H9 (cell line): ENCODE results near the gene PPARG. TPM values are rescaled to one million over a fixed set of nuclear protein-coding genes. Genes with fewer than 3 reads are reported as not detected.

Experiments used
- DNase-seq: peaks from one replicate; pipeline ENCODE4 v3.0.0-alpha.2; 2017
- H2AFZ ChIP-seq: one replicate; pipeline ENCODE4 v1.6.1; 2013; ENCODE audit warnings: mild to moderate bottlenecking, low read length, control low read depth, moderate library complexity
- H2AK5ac ChIP-seq: 2 replicates; pipeline ENCODE4 v1.6.1; 2013; ENCODE audit warnings: low read length, control low read depth, mixed read lengths; ENCODE audit not compliant: insufficient read length
- H2BK120ac ChIP-seq: one replicate; pipeline ENCODE4 v1.6.1; 2013; ENCODE audit warnings: low read depth, mild to moderate bottlenecking, low read length, control low read depth, inconsistent platforms; ENCODE audit not compliant: poor library complexity, severe bottlenecking
- H2BK12ac ChIP-seq: 2 replicates; pipeline ENCODE4 v1.6.1; 2013; ENCODE audit warnings: low read length, control low read depth, mixed read lengths, low read depth; ENCODE audit not compliant: insufficient read length
- H2BK15ac ChIP-seq: 2 replicates; pipeline ENCODE4 v1.6.1; 2013; ENCODE audit warnings: low read depth, low read length, control low read depth
- H2BK20ac ChIP-seq: one replicate; pipeline ENCODE4 v1.6.1; 2013; ENCODE audit warnings: low read depth, mild to moderate bottlenecking, low read length, control low read depth, inconsistent platforms; ENCODE audit not compliant: poor library complexity, severe bottlenecking
- H2BK5ac ChIP-seq: 2 replicates; pipeline ENCODE4 v1.6.1; 2013; ENCODE audit warnings: low read length, control low read depth, mixed read lengths; ENCODE audit not compliant: insufficient read length
- H3K14ac ChIP-seq: 2 replicates; pipeline ENCODE4 v1.6.1; 2013; ENCODE audit warnings: low read length, control low read depth; ENCODE audit not compliant: insufficient read depth
- H3K18ac ChIP-seq: 2 replicates; pipeline ENCODE4 v1.6.1; 2013; ENCODE audit warnings: low read depth, mild to moderate bottlenecking, mixed read lengths, low read length, control low read depth; ENCODE audit not compliant: insufficient read length
- H3K23ac ChIP-seq: 2 replicates; pipeline ENCODE4 v1.6.1; 2013; ENCODE audit warnings: low read length, control low read depth, mixed read lengths, low read depth; ENCODE audit not compliant: insufficient read length
- H3K23me2 ChIP-seq: 2 replicates; pipeline ENCODE4 v1.6.1; 2013; ENCODE audit warnings: low read depth, mild to moderate bottlenecking, mixed read lengths, low read length, control low read depth; ENCODE audit not compliant: insufficient read length, poor library complexity, severe bottlenecking
- H3K27ac ChIP-seq: 2 replicates; pipeline ENCODE4 v1.5.1; 2013; ENCODE audit warnings: low read length, control low read depth, mixed read lengths, low read depth; ENCODE audit not compliant: insufficient read length
- H3K27me3 ChIP-seq: 2 replicates; pipeline ENCODE4 v1.6.1; 2013; ENCODE audit warnings: low read length, control low read depth, inconsistent platforms; ENCODE audit not compliant: insufficient read depth
- H3K4ac ChIP-seq: 2 replicates; pipeline ENCODE4 v1.6.1; 2013; ENCODE audit warnings: low read depth, mild to moderate bottlenecking, control low read depth, inconsistent platforms, low read length, moderate library complexity
- H3K4me1 ChIP-seq: 2 replicates; pipeline ENCODE4 v1.6.1; 2013; ENCODE audit warnings: low read length, control low read depth, inconsistent platforms; ENCODE audit not compliant: insufficient read depth
- H3K4me2 ChIP-seq: 2 replicates; pipeline ENCODE4 v1.6.1; 2013; ENCODE audit warnings: low read length, control low read depth, mixed read lengths; ENCODE audit not compliant: insufficient read length, insufficient read depth
- H3K56ac ChIP-seq: 2 replicates; pipeline ENCODE4 v1.6.1; 2013; ENCODE audit warnings: low read depth, mild to moderate bottlenecking, mixed read lengths, low read length, control low read depth; ENCODE audit not compliant: insufficient read length
- H3K79me1 ChIP-seq: 2 replicates; pipeline ENCODE4 v1.6.1; 2013; ENCODE audit warnings: low read depth, mild to moderate bottlenecking, moderate library complexity, low read length, control low read depth, inconsistent platforms; ENCODE audit not compliant: insufficient read depth, poor library complexity, severe bottlenecking
- H3K79me2 ChIP-seq: 2 replicates; pipeline ENCODE4 v1.6.1; 2013; ENCODE audit warnings: low read length, control low read depth, inconsistent platforms; ENCODE audit not compliant: insufficient read depth
- H3K9ac ChIP-seq: 2 replicates; pipeline ENCODE4 v1.6.1; 2013; ENCODE audit warnings: low read length, control low read depth, mixed read lengths; ENCODE audit not compliant: insufficient read length; ENCODE audit errors: extremely low read depth
- H3K9me3 ChIP-seq: one replicate; pipeline ENCODE4 v1.6.1; 2013; ENCODE audit warnings: low read depth, low read length, inconsistent platforms; ENCODE audit not compliant: control insufficient read depth
- H3T11ph ChIP-seq: one replicate; pipeline ENCODE4 v1.6.1; 2013; ENCODE audit warnings: mild to moderate bottlenecking, low read length, control low read depth, inconsistent platforms
- H4K20me1 ChIP-seq: one replicate; pipeline ENCODE4 v1.6.1; 2013; ENCODE audit not compliant: control insufficient read depth, insufficient read length, insufficient read depth
- H4K5ac ChIP-seq: 2 replicates; pipeline ENCODE4 v1.6.1; 2013; ENCODE audit warnings: low read depth, mild to moderate bottlenecking, mixed read lengths, low read length, control low read depth; ENCODE audit not compliant: insufficient read length
- H4K8ac ChIP-seq: replicated peaks from 2 replicates; pipeline ENCODE4 v1.6.1; 2013; ENCODE audit warnings: low read length, control low read depth, mixed read lengths, low read depth; ENCODE audit not compliant: insufficient read length
- H4K91ac ChIP-seq: 2 replicates; pipeline ENCODE4 v1.6.1; 2013; ENCODE audit warnings: low read depth, mild to moderate bottlenecking, moderate library complexity, mixed read lengths, low read length, control low read depth; ENCODE audit not compliant: insufficient read length
- H3K27ac Mint-ChIP-seq, 3 experiments: 2 replicates in 2 of 3; 3 replicates in 1 of 3; pipeline ENCODE4 v1.8.0; 2020 to 2021; ENCODE audit warnings: mixed read lengths in 3 of 3, mild to moderate bottlenecking in 1 of 3, moderate library complexity in 1 of 3
- H3K27me3 Mint-ChIP-seq: 2 replicates; pipeline ENCODE4 v1.8.0; 2021; ENCODE audit warnings: low read depth, mild to moderate bottlenecking, moderate library complexity, mixed read lengths
- H3K36me3 Mint-ChIP-seq, 3 experiments: 2 replicates in 2 of 3; 3 replicates in 1 of 3; pipeline ENCODE4 v1.8.0; 2020 to 2021; ENCODE audit warnings: low read depth in 3 of 3, mixed read lengths in 3 of 3; ENCODE audit not compliant: insufficient read depth in 1 of 3
- H3K4me1 Mint-ChIP-seq, 2 experiments: 2 replicates each; pipeline ENCODE4 v1.8.0; 2020; ENCODE audit warnings: mixed read lengths in 2 of 2
- H3K4me3 Mint-ChIP-seq, 2 experiments: 2 replicates in 1 of 2; 3 replicates in 1 of 2; pipeline ENCODE4 v1.8.0; 2020 to 2021; ENCODE audit warnings: mild to moderate bottlenecking in 2 of 2, mixed read lengths in 2 of 2, moderate library complexity in 1 of 2
- H3K9me3 Mint-ChIP-seq, 2 experiments: 2 replicates in 1 of 2; 3 replicates in 1 of 2; pipeline ENCODE4 v1.8.0; 2020; ENCODE audit warnings: mild to moderate bottlenecking in 2 of 2, mixed read lengths in 2 of 2, moderate library complexity in 1 of 2
- WGBS: extraction: QIAGEN DNeasy Blood & Tissue Kit; methylation state at CpG from one replicate; pipeline ENCODE4 v1.1.7; 2013; ENCODE audit warnings: missing lambda C conversion rate, low lambda C conversion rate, mixed read lengths; ENCODE audit not compliant: insufficient read length; ENCODE audit errors: extremely low coverage; 5-methylcytosine and 5-hydroxymethylcytosine counted together
- total RNA-seq: library from RNA; stranded (reverse); gene quantifications from 2 replicates; pipeline ENCODE4 v1.2.1, GENCODE V29; 2021
- TF ChIP-seq, protein P1 (sequence below): fragments of 200-600 bp; sonication (generic); conservative IDR thresholded peaks from 3 replicates; pipeline ENCODE4 v1.8.0; 2021; ENCODE audit warnings: antibody characterized with exemption, mild to moderate bottlenecking

PPARG gene
- total RNA-seq, 1 experiment from 2014 or later, result 0.42 TPM

DNA sequence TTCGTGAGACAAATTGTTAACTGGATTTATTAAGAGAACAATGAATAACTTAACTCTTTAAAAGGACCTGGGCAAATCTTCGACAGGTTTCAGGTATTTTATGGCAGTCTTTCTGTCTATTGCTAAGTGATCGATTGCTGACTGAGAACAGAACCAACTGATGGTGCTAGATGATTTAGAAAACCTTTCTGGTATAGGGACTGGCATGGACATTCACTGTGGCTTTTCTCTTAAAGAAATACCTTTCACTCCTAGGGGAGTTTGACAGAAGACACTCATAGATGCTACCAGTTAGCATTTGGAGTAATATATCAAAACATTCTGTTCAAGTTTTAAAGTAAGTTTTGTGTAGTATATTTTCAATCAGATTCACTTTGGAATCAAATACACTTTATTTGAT is 654 bp downstream of the PPARG start:
- no peak overlapping the region for H2AFZ ChIP-seq
- no peak overlapping the region for H4K5ac ChIP-seq
- H3K27ac ChIP-seq, result no peak overlapping the region
- no CpG with 5 or more reads among the region's 3 CpGs for WGBS
- Mint-ChIP-seq H3K27ac (no peak overlapping the region), H3K27me3 (peaks cover 88% of the 10 kb centered on the region), H3K36me3 (no peaks in the 10 kb centered on the region; a peak in 1 of 7 replicates), H3K4me1 (peaks cover 0 to 5% of the 10 kb centered on the region in 2 experiments; a peak in 2 of 4 replicates), H3K9me3 (peaks cover 0 to 3% of the 10 kb centered on the region in 2 experiments; a peak in 2 of 5 replicates), H3K4me3 (0 out of 5 replicates have a peak overlapping the region, but pooled peaks of 1 of the 2 experiments have one; percentile 84)
- no peak overlapping the region for H3K4ac ChIP-seq
- H3K9ac ChIP-seq, result no peak overlapping the region
- TF ChIP-seq, protein P1, sequence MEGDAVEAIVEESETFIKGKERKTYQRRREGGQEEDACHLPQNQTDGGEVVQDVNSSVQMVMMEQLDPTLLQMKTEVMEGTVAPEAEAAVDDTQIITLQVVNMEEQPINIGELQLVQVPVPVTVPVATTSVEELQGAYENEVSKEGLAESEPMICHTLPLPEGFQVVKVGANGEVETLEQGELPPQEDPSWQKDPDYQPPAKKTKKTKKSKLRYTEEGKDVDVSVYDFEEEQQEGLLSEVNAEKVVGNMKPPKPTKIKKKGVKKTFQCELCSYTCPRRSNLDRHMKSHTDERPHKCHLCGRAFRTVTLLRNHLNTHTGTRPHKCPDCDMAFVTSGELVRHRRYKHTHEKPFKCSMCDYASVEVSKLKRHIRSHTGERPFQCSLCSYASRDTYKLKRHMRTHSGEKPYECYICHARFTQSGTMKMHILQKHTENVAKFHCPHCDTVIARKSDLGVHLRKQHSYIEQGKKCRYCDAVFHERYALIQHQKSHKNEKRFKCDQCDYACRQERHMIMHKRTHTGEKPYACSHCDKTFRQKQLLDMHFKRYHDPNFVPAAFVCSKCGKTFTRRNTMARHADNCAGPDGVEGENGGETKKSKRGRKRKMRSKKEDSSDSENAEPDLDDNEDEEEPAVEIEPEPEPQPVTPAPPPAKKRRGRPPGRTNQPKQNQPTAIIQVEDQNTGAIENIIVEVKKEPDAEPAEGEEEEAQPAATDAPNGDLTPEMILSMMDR, result no peak
- no peaks in the 10 kb centered on the region for H3K4me1 ChIP-seq
- no peaks in the 10 kb centered on the region for H3K79me2 ChIP-seq
- H3K56ac ChIP-seq, result no peak overlapping the region
- no peaks in the 10 kb centered on the region for H3K9me3 ChIP-seq
- H3T11ph ChIP-seq, result no peak overlapping the region
- H2BK15ac ChIP-seq, result no peak overlapping the region
- H3K23ac ChIP-seq, result no peak overlapping the region
- H2BK20ac ChIP-seq, result no peak overlapping the region
- H2BK12ac ChIP-seq, result no peak overlapping the region
- H3K4me2 ChIP-seq, result no peak overlapping the region
- H3K18ac ChIP-seq, result no peak overlapping the region
- no peak overlapping the region for H4K91ac ChIP-seq
- no peak overlapping the region for H2BK5ac ChIP-seq
- no peak for DNase-seq
- H3K79me1 ChIP-seq, result no peaks in the 10 kb centered on the region
- H4K20me1 ChIP-seq, result no peaks in the 10 kb centered on the region
- H3K23me2 ChIP-seq, result peaks cover 10% of the 10 kb centered on the region
- H4K8ac ChIP-seq, result no peak overlapping the region
- no peak overlapping the region for H2AK5ac ChIP-seq
- no peak overlapping the region for H2BK120ac ChIP-seq
- H3K14ac ChIP-seq, result no peak overlapping the region
- H3K27me3 ChIP-seq, result peaks cover 18% of the 10 kb centered on the region
